HPDE6-E6E7 (cell line): ENCODE data around the gene PPP1R12B.
"Not testable (repeated sequence)": the region's sequence is repeated elsewhere in the genome, so short reads cannot be mapped to it uniquely, and the experiment has no call there.

ENCODE experiments used
- DNase-seq: peaks from one replicate; pipeline ENCODE4 v3.0.0; 2011; ENCODE audit warnings: missing footprints; ENCODE audit errors: extremely low spot score

The PPP1R12B gene

GRCh38 chr1:202343652-202344349 is 4.7 kb upstream of the PPP1R12B start:
- no peak for DNase-seq

GRCh38 chr1:202348005-202348508 is 442 bp upstream of the PPP1R12B start:
- DNase-seq: no peak

GRCh38 chr1:202349206-202349928 is 868 bp downstream of the PPP1R12B start:
- no peak for DNase-seq

- no peak for DNase-seq
These were observed 3.2 kb downstream of the PPP1R12B start for GRCh38 chr1:202351725-202352124.

GRCh38 chr1:202352583-202353197 is 4.2 kb downstream of the PPP1R12B start:
- not testable (repeated sequence) for DNase-seq

- no peak for DNase-seq
These were observed 7.5 kb downstream of the PPP1R12B start for GRCh38 chr1:202355944-202356553.

GRCh38 chr1:202357506-202357905 is 9.0 kb downstream of the PPP1R12B start:
- no peak for DNase-seq

GRCh38 chr1:202361224-202361623 is 12.7 kb downstream of the PPP1R12B start:
- DNase-seq: no peak

GRCh38 chr1:202361701-202362100 is 13.2 kb downstream of the PPP1R12B start:
- DNase-seq: no peak

GRCh38 chr1:202362212-202362611 is 13.7 kb downstream of the PPP1R12B start:
- DNase-seq: no peak

GRCh38 chr1:202365092-202365815 is 16.8 kb downstream of the PPP1R12B start:
- no peak for DNase-seq

- DNase-seq: no peak
These were observed 18.8 kb downstream of the PPP1R12B start for GRCh38 chr1:202367271-202367670.

GRCh38 chr1:202370906-202371305 is 22.4 kb downstream of the PPP1R12B start:
- DNase-seq: not testable (repeated sequence)

- DNase-seq: no peak
These were observed 25.6 kb downstream of the PPP1R12B start for GRCh38 chr1:202374099-202374498.

- not testable (repeated sequence) for DNase-seq
These were observed 26.7 kb downstream of the PPP1R12B start for GRCh38 chr1:202375175-202375574.

GRCh38 chr1:202376247-202376646 is 27.7 kb downstream of the PPP1R12B start:
- DNase-seq: no peak

GRCh38 chr1:202379884-202380529 is 31.5 kb downstream of the PPP1R12B start:
- not testable (repeated sequence) for DNase-seq

- DNase-seq: not testable (repeated sequence)
These were observed 32.0 kb downstream of the PPP1R12B start for GRCh38 chr1:202380535-202380934.

GRCh38 chr1:202381867-202382266 is 33.4 kb downstream of the PPP1R12B start:
- not testable (repeated sequence) for DNase-seq

- not testable (repeated sequence) for DNase-seq
These were observed 47.3 kb downstream of the PPP1R12B start for GRCh38 chr1:202395831-202396230.

GRCh38 chr1:202397256-202397655 is 48.8 kb downstream of the PPP1R12B start:
- DNase-seq: no peak
